Fibroblast of villous mesenchyme (primary cell): Measurements from ENCODE around the gene ZNF778. TPM values are rescaled to one million over a fixed set of nuclear protein-coding genes. Genes with fewer than 3 reads are reported as not detected.
A peak's percentile ranks its signal among the peaks of the same experiment; 100 is the strongest.
"Not testable (repeated sequence)": the region's sequence is repeated elsewhere in the genome, so short reads cannot be mapped to it uniquely, and the experiment has no call there.

Experiments used
- DNase-seq: peaks from one replicate; pipeline ENCODE4 v3.0.0-alpha.2; 2010; ENCODE audit warnings: low read depth
- H3K4me3 ChIP-seq: 2 replicates; pipeline ENCODE4 v1.5.1; 2011; ENCODE audit warnings: low read depth, mild to moderate bottlenecking, low read length
- CTCF ChIP-seq: IDR thresholded peaks from 2 replicates; pipeline ENCODE4 v1.5.1; 2012; ENCODE audit warnings: low read depth, mild to moderate bottlenecking, low read length; ENCODE audit not compliant: insufficient read depth
- total RNA-seq: library from RNA; depleted of rRNA; stranded (reverse); fragments of >200 nt; gene quantifications from 2 replicates; pipeline ENCODE4 v1.2.3, GENCODE V29; 2012

Gene ZNF778
- total RNA-seq, 1 donor: 16.4 TPM

- no peak for DNase-seq
Observed at GRCh38 chr16:89183463-89183862, 34.0 kb upstream of the ZNF778 start.

GRCh38 chr16:89183975-89184676 lies 33.4 kb upstream of the ZNF778 start:
- TF ChIP-seq CTCF: no peak
- no peak for DNase-seq
- H3K4me3 ChIP-seq: no peak overlapping the region

More at GRCh38 chr16:89183463-89183862, 34.0 kb upstream of the ZNF778 start:
- H3K4me3 ChIP-seq: no peak overlapping the region
- TF ChIP-seq CTCF: no peak

- no peak for DNase-seq
- TF ChIP-seq CTCF: no peak
- H3K4me3 ChIP-seq: no peak overlapping the region
Observed at GRCh38 chr16:89184677-89184932, 32.9 kb upstream of the ZNF778 start.

GRCh38 chr16:89184933-89185794 lies 32.3 kb upstream of the ZNF778 start:
- DNase-seq: no peak
- H3K4me3 ChIP-seq: no peak overlapping the region
- TF ChIP-seq CTCF: no peak

GRCh38 chr16:89185887-89186592 lies 31.5 kb upstream of the ZNF778 start:
- not testable (repeated sequence) for DNase-seq, H3K4me3 ChIP-seq

- not testable (repeated sequence) for DNase-seq, H3K4me3 ChIP-seq
Observed at GRCh38 chr16:89186593-89187031, 30.9 kb upstream of the ZNF778 start.

- no peak for TF ChIP-seq CTCF
- peak; percentile 22 for DNase-seq
- no peak overlapping the region for H3K4me3 ChIP-seq
Observed at GRCh38 chr16:89187032-89187769, 30.3 kb upstream of the ZNF778 start.
